K562 (cell line): ENCODE measurements around the gene OR5AR1. TPM values are rescaled to one million over a fixed set of nuclear protein-coding genes. Genes with fewer than 3 reads are reported as not detected.

Source experiments
- ATAC-seq: fragments of 200-7000 bp; cut with Tn5 transposase; 3 replicates; pipeline ENCODE4 v1.9.1; 2020; ENCODE audit warnings: moderate library complexity
- BruUV-seq: library from RNA; stranded (reverse); fragments of 400-500 nt; replicated peaks from 2 replicates; lab custom pipeline; 2021; lab: Mats Ljungman, UMichigan
- CTCF ChIA-PET: fragments of 300-600 bp; formaldehyde crosslinking; extraction: SDS; loops from one replicate; lab custom pipeline; 2021; ENCODE audit warnings: low intra/inter-chr PET ratio; lab: Yijun Ruan, JAX
- POLR2A ChIA-PET: fragments of 300-600, 350-650 bp; sonication (Branson Sonifier 250); formaldehyde crosslinking; extraction: SDS; loops from one replicate; lab custom pipeline; 2021; ENCODE audit warnings: antibody characterized with exemption, inconsistent platforms; lab: Yijun Ruan, JAX
- DNase-seq, 4 experiments: peaks; one replicate each; pipeline versions ENCODE4 v3.0.0 to v3.0.0-alpha.2; 2011 to 2018; ENCODE audit warnings: low spot score in 3 of 4, mixed read lengths in 3 of 4; ENCODE audit errors: extremely low read depth in 1 of 4
- FAIRE-seq: peaks from 2 replicates; lab custom pipeline; 2011; peaks lifted over from hg19 to GRCh38; lab: Jason Lieb, UNC
- H2AFZ ChIP-seq: 2 replicates; pipeline ENCODE4 v1.6.0; 2011; ENCODE audit warnings: low read depth, low read length, control low read depth, inconsistent platforms
- H3K27ac ChIP-seq: fragments of 200-600 bp; 3 replicates; pipeline ENCODE4 v1.8.0; 2011; ENCODE audit warnings: low read depth, mild to moderate bottlenecking, control low read depth, inconsistent platforms, low read length, moderate library complexity, mixed read lengths; ENCODE audit errors: extremely low read depth
- H3K27me3 ChIP-seq, 2 experiments: fragments of 300-600 bp in 1 of 2; 2 replicates in 1 of 2; 3 replicates in 1 of 2; pipeline versions ENCODE4 v1.6.0 to v1.8.0; 2011; ENCODE audit warnings: inconsistent platforms in 2 of 2, low read length in 2 of 2, mild to moderate bottlenecking in 1 of 2, mixed read lengths in 1 of 2, moderate library complexity in 1 of 2; ENCODE audit not compliant: control insufficient read depth in 2 of 2, insufficient read depth in 2 of 2
- H3K36me3 ChIP-seq: fragments of 300-600 bp; 3 replicates; pipeline ENCODE4 v1.8.0; 2011; ENCODE audit warnings: mild to moderate bottlenecking, low read length, inconsistent platforms; ENCODE audit not compliant: control insufficient read depth, insufficient read depth
- H3K4me1 ChIP-seq, 2 experiments: fragments of 200-600 bp in 1 of 2; replicated peaks in 1 of 2; 2 replicates in 1 of 2; 3 replicates in 1 of 2; pipeline versions ENCODE4 v1.5.1 to v1.8.0; 2011; ENCODE audit warnings: inconsistent platforms in 2 of 2, low read length in 2 of 2, mild to moderate bottlenecking in 1 of 2, mixed read lengths in 1 of 2, moderate library complexity in 1 of 2; ENCODE audit not compliant: control insufficient read depth in 2 of 2, insufficient read depth in 2 of 2
- H3K4me2 ChIP-seq: 2 replicates; pipeline ENCODE4 v1.6.1; 2011; ENCODE audit warnings: low read length, control low read depth, inconsistent platforms, mixed read lengths; ENCODE audit not compliant: insufficient read depth
- H3K4me3 ChIP-seq: fragments of 200-600 bp; sonication (generic), shearing (Covaris generic); 2 replicates; pipeline ENCODE4 v1.5.1; 2016; ENCODE audit warnings: control low read depth, inconsistent platforms
- H3K79me2 ChIP-seq: fragments of 200-600 bp; 3 replicates; pipeline ENCODE4 v1.8.0; 2011; ENCODE audit warnings: low read length, inconsistent platforms; ENCODE audit not compliant: control insufficient read depth, insufficient read depth
- H3K9ac ChIP-seq, 2 experiments: 2 replicates each; pipeline versions ENCODE4 v1.6.0 to v1.6.1; 2011; ENCODE audit warnings: low read depth in 2 of 2, low read length in 2 of 2, control low read depth in 1 of 2, inconsistent platforms in 1 of 2, mild to moderate bottlenecking in 1 of 2, mixed read lengths in 1 of 2; ENCODE audit not compliant: insufficient read depth in 1 of 2
- H3K9me1 ChIP-seq: one replicate; pipeline ENCODE4 v1.6.0; 2011; ENCODE audit warnings: inconsistent platforms, mild to moderate bottlenecking, low read length, moderate library complexity; ENCODE audit not compliant: control insufficient read depth, insufficient read depth
- H3K9me3 ChIP-seq: replicated peaks from 2 replicates; pipeline ENCODE4 v1.5.1; 2011; ENCODE audit warnings: low read depth, low read length, inconsistent platforms; ENCODE audit not compliant: control insufficient read depth, insufficient read depth
- H4K20me1 ChIP-seq: replicated peaks from 2 replicates; pipeline ENCODE4 v1.6.1; 2011; ENCODE audit warnings: low read length, inconsistent platforms, mixed read lengths; ENCODE audit not compliant: control insufficient read depth, insufficient read depth
- BMI1 ChIP-seq: fragments of 150-350 bp; IDR thresholded peaks from 2 replicates; pipeline ENCODE4 v1.6.1; 2014; ENCODE audit warnings: low read length
- CREBBP ChIP-seq: IDR thresholded peaks from one replicate; pipeline ENCODE4 v1.6.1; 2012; ENCODE audit warnings: low read depth, mild to moderate bottlenecking, control low read depth, inconsistent platforms, low read length
- KLF13 ChIP-seq: fragments of 450-650 bp; IDR thresholded peaks from 2 replicates; pipeline ENCODE4 v1.6.1; 2016; ENCODE audit warnings: missing genetic modification characterization, low read depth, mild to moderate bottlenecking, missing compliant biosample characterization, moderate library complexity, borderline replicate concordance
- NFYB ChIP-seq: IDR thresholded peaks from 2 replicates; pipeline ENCODE4 v1.6.1; 2011; ENCODE audit warnings: mild to moderate bottlenecking, moderate library complexity; ENCODE audit not compliant: insufficient read length; ENCODE audit errors: extremely low read depth
- NKRF ChIP-seq: fragments of 450-650 bp; IDR thresholded peaks from 2 replicates; pipeline ENCODE4 v1.6.1; 2016; ENCODE audit warnings: borderline replicate concordance
- PRDM10 ChIP-seq: fragments of 450-650 bp; IDR thresholded peaks from 2 replicates; pipeline ENCODE4 v1.6.1; 2018; ENCODE audit not compliant: partially characterized antibody
- RUNX1 ChIP-seq: sonication (generic); IDR thresholded peaks from 2 replicates; pipeline ENCODE4 v1.6.1; 2016; ENCODE audit warnings: antibody characterized with exemption, low read depth
- TAF15 ChIP-seq: fragments of 200-400 bp; formaldehyde crosslinking; IDR thresholded peaks from 2 replicates; pipeline ENCODE4 v1.6.1; 2017; ENCODE audit warnings: mild to moderate bottlenecking, low read depth, low read length, moderate library complexity
- ZNF586 ChIP-seq: fragments of 450-650 bp; formaldehyde crosslinking; conservative IDR thresholded peaks from 2 replicates; pipeline ENCODE4 v1.4.0; 2020; ENCODE audit warnings: mild to moderate bottlenecking, moderate library complexity
- ZNF644 ChIP-seq: fragments of 200-800 bp; sonication (Bioruptor generic); IDR thresholded peaks from 2 replicates; pipeline ENCODE4 v1.6.1; 2016; ENCODE audit warnings: low read depth, missing genetic modification characterization, missing compliant biosample characterization
- ZNF696 ChIP-seq: fragments of 250-450 bp; sonication (Bioruptor Pico); conservative IDR thresholded peaks from 2 replicates; pipeline ENCODE4 v1.4.0; 2020; ENCODE audit warnings: mild to moderate bottlenecking, moderate library complexity
- ZNF76 ChIP-seq: fragments of 250-450 bp; sonication (Bioruptor Pico); IDR thresholded peaks from 2 replicates; pipeline ENCODE4 v1.4.0; 2020; ENCODE audit warnings: mild to moderate bottlenecking, moderate library complexity, borderline replicate concordance
- WGBS: fragments of 100-300 bp; shearing (Covaris generic); methylation state at CpG from one replicate; pipeline ENCODE4 v1.1.6; 2016; ENCODE audit warnings: low coverage, mixed read lengths; ENCODE audit not compliant: insufficient coverage; ENCODE audit errors: missing lambda C conversion rate; 5-methylcytosine and 5-hydroxymethylcytosine counted together
- in situ Hi-C: fragments of 300-500 bp; cut with MboI; formaldehyde crosslinking; loops from 4 replicates; pipeline ENCODE4 v1.15.0; 2018; ENCODE audit warnings: inconsistent platforms, mixed read lengths
- intact Hi-C: fragments of 100-400 bp; cut with micrococcal nuclease; formaldehyde crosslinking; loops from 2 replicates; pipeline ENCODE4 v1.14.2; 2022
- polyA plus RNA-seq, 8 experiments: library from polyadenylated mRNA; depleted of rRNA in 4 of 8; stranded (reverse) in 5 of 8; unstranded in 3 of 8; fragments of >200 nt; fragmentation: Nextera tagmentation in 2 of 8; fragmentation: Illumina TruSeq in 1 of 8; extraction: Ambion mirVana in 2 of 8; extraction: Trizol in 1 of 8; gene quantifications; 2 replicates each; pipeline versions ENCODE4 v1.2.1 to v1.2.3, GENCODE V29; 2011 to 2014; ENCODE audit warnings: inconsistent platforms in 1 of 8, missing spikeins in 1 of 8
- total RNA-seq, 7 experiments: library from RNA; depleted of rRNA in 6 of 7; stranded (reverse); fragments of >200 nt in 6 of 7; fragmentation: Illumina TruSeq in 2 of 7; extraction: Trizol in 2 of 7; gene quantifications; 2 replicates each; pipeline versions ENCODE4 v1.2.1 to v1.2.3, GENCODE V29; 2011 to 2021; ENCODE audit warnings: low replicate concordance in 1 of 7
- TF ChIP-seq, protein P1 (sequence below), 2 experiments: fragments of 450-650 bp; IDR thresholded peaks; 2 replicates each; pipeline ENCODE4 v1.6.1; 2016
- TF ChIP-seq, protein P2 (sequence below): fragments of 450-650 bp; formaldehyde crosslinking; IDR thresholded peaks from 2 replicates; pipeline ENCODE4 v1.4.0; 2020; ENCODE audit warnings: mild to moderate bottlenecking, moderate library complexity

Gene OR5AR1
- total and polyA plus RNA-seq, 9 of the 15 experiments (the other 6 are each of a cell fraction or from before 2014, with no cell fraction given) = not detected

DNA sequence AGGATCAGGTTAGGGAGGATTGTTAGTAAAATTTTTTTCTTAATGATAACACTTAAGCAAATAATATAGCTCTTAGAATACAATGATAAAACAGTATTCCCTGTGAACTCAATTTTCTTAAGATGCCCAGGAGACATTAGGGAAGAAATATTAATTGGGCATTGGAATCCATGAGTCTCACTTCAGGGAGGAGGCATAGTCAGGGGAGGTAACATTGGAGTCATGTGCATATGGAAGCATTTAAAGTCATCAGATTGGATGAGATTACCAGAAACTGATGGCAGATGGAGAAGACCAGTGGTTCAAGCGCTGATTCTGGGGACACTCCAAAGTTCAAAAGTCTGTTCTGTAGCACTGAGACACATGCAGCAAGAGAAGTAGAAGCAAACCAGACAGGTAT lies 35.3 kb downstream of the OR5AR1 start, which contains the start of gene OR9G1:
Gene OR9G1 (plus strand): TSS at position 301 of the 400 bp plus-strand sequence. CDS start 1,293 bp downstream, outside the sequence.
- DNase-seq (no peak), FAIRE-seq (no peak), ATAC-seq (no peak)
- H3K79me2 ChIP-seq = no peaks in the 10 kb centered on the region
- ChIA-PET POLR2A (no interaction called here), CTCF (no interaction called here)
- TF ChIP-seq ZNF696 (CRISPR knock-in tag) = no peak
- TF ChIP-seq NFYB = no peak
- no peak for TF ChIP-seq KLF13
- TF ChIP-seq ZNF644 (tag) = no peak
- no peak for TF ChIP-seq BMI1
- no peak for TF ChIP-seq CREBBP
- no peak for TF ChIP-seq NKRF
- TF ChIP-seq RUNX1 = no peak
- TF ChIP-seq TAF15 = no peak
- no peak for TF ChIP-seq PRDM10
- TF ChIP-seq ZNF76 (CRISPR knock-in tag) = no peak
- TF ChIP-seq, protein P1, sequence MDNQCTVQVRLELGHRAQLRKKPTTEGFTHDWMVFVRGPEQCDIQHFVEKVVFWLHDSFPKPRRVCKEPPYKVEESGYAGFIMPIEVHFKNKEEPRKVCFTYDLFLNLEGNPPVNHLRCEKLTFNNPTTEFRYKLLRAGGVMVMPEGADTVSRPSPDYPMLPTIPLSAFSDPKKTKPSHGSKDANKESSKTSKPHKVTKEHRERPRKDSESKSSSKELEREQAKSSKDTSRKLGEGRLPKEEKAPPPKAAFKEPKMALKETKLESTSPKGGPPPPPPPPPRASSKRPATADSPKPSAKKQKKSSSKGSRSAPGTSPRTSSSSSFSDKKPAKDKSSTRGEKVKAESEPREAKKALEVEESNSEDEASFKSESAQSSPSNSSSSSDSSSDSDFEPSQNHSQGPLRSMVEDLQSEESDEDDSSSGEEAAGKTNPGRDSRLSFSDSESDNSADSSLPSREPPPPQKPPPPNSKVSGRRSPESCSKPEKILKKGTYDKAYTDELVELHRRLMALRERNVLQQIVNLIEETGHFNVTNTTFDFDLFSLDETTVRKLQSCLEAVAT (IDR thresholded peaks at IDR 0.05) = no peak
- TF ChIP-seq, protein P2, sequence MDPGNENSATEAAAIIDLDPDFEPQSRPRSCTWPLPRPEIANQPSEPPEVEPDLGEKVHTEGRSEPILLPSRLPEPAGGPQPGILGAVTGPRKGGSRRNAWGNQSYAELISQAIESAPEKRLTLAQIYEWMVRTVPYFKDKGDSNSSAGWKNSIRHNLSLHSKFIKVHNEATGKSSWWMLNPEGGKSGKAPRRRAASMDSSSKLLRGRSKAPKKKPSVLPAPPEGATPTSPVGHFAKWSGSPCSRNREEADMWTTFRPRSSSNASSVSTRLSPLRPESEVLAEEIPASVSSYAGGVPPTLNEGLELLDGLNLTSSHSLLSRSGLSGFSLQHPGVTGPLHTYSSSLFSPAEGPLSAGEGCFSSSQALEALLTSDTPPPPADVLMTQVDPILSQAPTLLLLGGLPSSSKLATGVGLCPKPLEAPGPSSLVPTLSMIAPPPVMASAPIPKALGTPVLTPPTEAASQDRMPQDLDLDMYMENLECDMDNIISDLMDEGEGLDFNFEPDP = no peak
- no peak for TF ChIP-seq ZNF586
- WGBS = 0% methylated on average over 1 of the region's 1 CpG
- intact Hi-C loops = no loop called here
- H2AFZ ChIP-seq = no peak within 1 kb of the TSS
- H3K4me2 ChIP-seq = no peak within 1 kb of the TSS
- in situ Hi-C loops = no loop called here
- H3K27ac ChIP-seq = no peak within 1 kb of the TSS
- no peaks in the 10 kb centered on the region for H4K20me1 ChIP-seq
- no peak within 1 kb of the TSS for H3K9ac ChIP-seq
- no TSS peak for BruUV-seq
- H3K4me1 ChIP-seq = no peaks in the 10 kb centered on the region
- no peaks in the 10 kb centered on the region for H3K27me3 ChIP-seq
- no peaks in the 10 kb centered on the region for H3K36me3 ChIP-seq
- H3K9me3 ChIP-seq = 0 out of 2 replicates have a peak, but pooled peaks cover 2% of the 10 kb centered on the region
- no peak within 1 kb of the TSS for H3K4me3 ChIP-seq
- H3K9me1 ChIP-seq = no peaks in the 10 kb centered on the region
